HG03175 (cell line): Measurements from ENCODE around the gene LRRC34.

Source experiments
- ATAC-seq: cut with Tn5 transposase; IDR thresholded peaks from one replicate; pipeline ENCODE4 v1.9.1; 2021; ENCODE audit warnings: mild to moderate bottlenecking, moderate library complexity; ENCODE audit not compliant: unreplicated experiment

Gene LRRC34

DNA sequence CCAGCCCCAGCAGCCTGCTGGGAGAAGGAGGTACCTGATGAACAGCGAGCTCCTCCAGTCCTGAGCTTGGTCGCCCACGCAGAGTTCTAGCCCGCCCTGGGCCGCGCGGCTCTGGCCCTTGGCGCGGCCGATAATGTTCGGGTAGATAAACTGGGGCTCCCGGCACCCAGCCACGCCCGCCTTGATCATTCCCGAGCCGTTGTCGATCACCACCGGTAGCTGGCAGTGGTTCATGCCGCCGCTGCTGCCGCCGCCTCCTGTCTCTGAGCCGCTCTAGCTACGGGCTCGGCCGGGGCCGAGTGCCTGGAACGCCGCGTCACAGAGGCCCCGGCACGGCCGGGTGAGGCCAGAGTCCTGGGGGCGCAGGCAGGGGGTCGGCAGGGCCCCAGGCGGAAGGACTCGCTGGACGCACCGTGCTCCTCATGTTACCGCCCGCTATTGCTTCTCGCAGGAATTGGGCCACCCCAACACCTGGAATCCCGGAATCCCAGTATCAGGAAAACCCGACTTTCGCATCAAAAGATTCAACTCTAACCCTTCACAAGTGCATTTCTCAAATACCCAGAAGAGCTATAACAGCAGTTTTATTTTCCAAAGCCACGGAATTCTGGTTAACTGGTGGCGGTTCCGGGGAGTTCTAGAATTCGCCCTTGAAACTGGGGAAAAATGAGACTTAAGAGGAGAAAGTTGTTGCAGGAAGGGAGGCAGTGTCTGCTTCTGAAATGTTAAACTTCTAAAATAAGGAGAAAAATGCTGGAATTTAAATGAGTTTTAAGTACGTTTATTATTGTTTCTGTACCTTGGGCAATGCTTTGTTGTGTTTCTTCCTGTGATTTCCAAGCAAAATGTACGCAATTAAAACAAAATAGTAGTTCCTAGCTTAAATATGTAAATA is 43.2 kb downstream of the LRRC34 start, which contains the start of gene ACTRT3:
ACTRT3 (minus strand) TSS at position 275 of the 895 bp plus-strand sequence; CDS start at position 234, 41 bp downstream.
- ATAC-seq = peak; percentile 21

DNA sequence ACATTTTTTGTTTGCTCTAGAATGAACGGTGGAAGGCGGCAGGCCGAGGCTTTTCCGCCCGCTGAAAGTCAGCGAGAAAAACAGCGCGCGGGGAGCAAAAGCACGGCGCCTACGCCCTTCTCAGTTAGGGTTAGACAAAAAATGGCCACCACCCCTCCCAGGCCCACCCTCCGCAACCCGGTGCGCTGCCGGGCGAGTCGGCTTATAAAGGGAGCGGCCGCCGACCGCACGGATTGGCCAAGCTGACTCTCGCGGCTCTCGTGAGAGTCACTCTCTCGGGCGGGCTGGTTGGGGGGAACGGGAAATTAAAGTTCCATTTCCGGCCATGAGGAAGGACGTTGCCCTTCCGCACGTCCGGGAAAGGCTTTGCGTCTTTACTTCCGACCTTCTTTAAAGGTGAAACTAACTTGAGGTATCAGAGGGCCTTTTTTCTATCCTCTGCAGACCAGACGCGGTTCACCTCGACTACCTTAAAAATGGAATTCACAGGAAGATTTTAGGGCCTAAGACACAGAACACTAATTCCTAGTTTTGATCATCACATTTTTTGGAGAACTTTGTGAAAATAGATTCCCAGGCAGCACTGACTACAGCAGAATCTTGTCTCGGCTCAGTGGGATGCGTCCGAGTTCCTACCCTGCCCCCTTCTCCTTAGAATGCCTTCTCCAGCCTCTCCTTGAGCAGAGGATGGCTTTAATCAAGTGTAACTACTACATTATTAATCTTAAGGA is 47.7 kb downstream of the LRRC34 start, which contains the start of gene TERC:
TERC (minus strand) TSS at position 179 of the 731 bp plus-strand sequence.
- peak; percentile 85 for ATAC-seq

GRCh38 chr3:169764312-169764881 is 48.3 kb downstream of the LRRC34 start:
- ATAC-seq = peak; percentile 29

DNA sequence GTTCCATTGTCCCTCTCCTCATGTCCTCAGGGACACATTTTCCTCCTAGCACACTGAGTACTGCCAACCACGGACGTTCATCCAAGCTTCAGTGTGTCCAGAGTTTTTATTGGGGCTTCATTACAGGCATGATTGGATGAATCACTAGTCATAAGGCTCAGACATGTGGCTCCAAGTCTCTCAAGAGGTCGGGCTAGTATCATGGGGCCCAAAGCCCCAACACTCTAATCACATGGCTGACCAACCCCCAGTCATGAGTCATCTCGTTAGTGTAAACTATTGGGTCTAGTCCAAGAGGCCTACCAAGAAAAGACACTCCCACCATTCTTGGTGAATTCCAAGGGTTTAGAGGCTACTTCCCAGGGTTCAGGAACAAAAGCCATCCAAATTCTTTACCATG is 52.2 kb downstream of the LRRC34 start:
- no peak for ATAC-seq

- ATAC-seq = peak; percentile 72
Observed at GRCh38 chr3:169759256-169759655, 53.4 kb downstream of the LRRC34 start.

DNA sequence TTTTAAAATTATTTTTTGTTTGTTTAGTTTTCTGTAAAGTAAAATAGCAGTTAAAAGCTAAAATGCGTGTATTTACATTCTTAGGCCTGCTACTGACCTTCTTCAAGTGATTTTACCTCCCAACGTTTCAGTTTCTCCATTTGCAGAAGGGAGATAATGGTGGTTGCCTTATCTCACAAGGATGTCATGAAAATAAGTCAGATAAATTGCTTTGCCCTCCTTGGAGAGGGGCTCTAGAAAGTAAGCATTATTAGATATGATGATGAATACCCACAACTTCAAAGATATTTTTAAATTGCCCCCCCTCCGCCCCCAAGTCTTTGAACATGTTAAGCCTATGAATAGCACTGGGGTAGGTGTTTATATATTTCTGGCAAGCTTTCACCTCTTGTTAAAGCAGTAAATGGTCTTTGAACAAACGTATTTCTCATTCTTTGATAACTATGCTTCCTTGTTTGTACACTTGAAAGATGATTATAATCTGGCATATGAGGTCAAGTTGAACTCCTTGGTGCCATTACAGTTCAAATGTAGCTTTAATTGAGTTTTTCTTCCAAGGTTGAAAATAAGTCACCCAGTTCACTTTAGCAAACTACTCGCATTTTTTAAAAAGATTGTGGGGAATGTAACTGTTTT is 54.2 kb downstream of the LRRC34 start:
- ATAC-seq = no peak

GRCh38 chr3:169755488-169755887 is 57.2 kb downstream of the LRRC34 start:
- ATAC-seq = no peak

DNA sequence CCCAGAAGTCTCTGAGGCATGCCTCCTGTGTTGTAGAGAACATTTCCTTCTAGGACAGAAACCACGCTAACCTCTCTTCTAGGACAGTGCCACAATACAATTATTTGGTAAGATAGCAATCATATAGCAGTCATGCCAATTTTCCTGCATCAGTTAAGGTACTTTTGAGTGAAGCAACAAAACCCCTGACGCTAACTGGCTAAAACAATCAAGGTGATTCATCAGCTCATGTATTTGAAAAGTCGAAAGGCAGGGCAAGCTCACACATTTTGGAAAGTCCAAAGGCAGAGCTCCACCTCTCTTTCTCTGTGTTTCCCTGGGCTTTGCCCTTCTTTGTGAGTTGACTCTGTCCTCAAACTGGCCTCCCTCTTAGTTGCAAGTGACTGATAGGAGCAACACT is 58.0 kb downstream of the LRRC34 start:
- ATAC-seq = no peak

GRCh38 chr3:169751875-169752274 is 60.8 kb downstream of the LRRC34 start:
- no peak for ATAC-seq

- no peak for ATAC-seq
Observed at GRCh38 chr3:169750665-169751064, 62.0 kb downstream of the LRRC34 start.

DNA sequence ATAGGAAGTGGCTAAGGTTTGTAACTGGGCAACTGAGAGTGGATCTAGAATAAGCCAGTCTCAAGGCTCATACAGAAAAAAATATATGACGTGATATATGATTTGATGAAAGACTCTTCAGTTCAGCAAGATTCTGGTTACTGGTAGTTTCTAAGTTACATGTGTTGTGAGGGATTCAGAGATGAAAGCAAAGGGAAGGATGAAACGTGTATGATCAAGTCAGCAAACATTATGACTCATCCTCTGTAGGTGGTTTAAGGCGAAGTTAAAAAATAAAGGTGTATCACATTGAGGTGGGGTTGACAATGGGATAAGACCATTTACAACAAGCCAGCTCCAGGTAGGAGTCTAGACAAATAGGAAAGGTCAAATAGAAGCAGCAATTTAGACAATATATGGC is 64.0 kb downstream of the LRRC34 start:
- ATAC-seq = no peak

DNA sequence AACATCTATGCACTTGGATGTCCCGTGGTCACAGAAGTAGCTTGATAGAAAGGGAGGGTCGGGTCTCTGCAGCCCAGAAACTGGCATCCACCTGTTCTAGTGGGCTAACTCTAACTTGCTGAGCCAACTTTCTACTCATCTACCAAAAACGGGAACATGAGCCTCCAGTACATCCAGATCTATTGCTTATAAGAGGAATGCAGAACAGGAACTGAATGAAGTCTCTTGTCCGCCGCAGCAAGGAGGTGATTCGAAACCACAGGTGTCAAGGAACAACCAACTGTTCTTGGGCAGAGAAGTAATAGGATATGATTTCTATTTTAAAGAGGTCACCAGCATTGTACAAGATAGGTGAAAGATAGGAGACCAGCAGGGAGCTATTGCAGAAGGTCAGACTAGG is 65.8 kb downstream of the LRRC34 start:
- ATAC-seq = no peak

DNA sequence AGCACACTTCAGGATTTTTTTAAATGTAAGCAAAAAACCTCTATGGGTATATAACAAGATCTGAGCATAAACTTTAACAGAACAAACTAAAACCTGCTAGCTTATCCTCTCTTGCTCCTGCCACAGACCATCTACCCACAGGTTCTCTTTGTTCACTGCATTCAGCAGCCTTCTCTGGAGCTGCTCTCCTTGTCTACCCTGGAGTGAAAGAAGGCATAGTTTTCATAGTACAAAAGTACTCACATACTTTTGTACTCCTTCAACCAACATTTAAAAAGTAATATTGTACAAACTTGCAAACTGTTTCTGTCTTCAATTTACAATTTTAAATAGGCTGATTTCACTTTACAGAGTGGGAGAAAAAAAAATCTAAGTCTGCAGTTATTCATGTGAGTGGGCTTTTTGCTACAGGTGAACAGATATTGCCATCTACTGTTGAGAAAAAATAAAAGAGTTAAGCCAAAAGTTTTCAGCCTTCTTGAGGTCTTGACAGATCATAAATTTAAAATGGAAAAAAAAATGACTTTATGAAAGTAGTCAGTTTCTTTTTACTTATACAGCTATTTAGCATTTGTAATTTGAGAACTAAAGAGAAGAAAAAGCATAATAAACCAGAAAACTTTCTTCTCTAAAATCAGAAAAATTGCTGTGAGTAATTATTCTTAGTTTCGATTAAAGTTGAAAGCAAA is 68.2 kb downstream of the LRRC34 start:
- no peak for ATAC-seq
